ENCODE results near the gene NAV2.

DNA sequence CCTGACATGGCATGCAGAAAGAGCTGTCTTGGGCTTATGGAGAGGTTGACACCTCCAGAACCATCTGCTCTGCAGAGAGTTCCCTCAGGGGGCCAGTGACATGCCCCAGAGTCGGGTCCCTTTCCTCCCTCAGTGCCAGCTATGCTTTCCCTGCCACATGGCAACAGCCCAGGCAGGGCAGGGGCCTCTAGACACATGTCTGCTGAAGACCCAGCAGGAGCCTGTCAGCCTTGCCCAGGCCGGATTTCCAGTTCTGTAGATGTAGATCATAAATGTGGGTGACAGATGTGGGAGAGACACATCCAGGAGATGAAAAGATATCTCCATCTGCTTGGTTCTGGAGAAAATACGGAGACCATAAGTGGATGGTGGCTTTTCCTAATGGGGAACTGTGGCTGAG is 25.5 kb downstream of the NAV2 start:
- TF ChIP-seq, protein P1, sequence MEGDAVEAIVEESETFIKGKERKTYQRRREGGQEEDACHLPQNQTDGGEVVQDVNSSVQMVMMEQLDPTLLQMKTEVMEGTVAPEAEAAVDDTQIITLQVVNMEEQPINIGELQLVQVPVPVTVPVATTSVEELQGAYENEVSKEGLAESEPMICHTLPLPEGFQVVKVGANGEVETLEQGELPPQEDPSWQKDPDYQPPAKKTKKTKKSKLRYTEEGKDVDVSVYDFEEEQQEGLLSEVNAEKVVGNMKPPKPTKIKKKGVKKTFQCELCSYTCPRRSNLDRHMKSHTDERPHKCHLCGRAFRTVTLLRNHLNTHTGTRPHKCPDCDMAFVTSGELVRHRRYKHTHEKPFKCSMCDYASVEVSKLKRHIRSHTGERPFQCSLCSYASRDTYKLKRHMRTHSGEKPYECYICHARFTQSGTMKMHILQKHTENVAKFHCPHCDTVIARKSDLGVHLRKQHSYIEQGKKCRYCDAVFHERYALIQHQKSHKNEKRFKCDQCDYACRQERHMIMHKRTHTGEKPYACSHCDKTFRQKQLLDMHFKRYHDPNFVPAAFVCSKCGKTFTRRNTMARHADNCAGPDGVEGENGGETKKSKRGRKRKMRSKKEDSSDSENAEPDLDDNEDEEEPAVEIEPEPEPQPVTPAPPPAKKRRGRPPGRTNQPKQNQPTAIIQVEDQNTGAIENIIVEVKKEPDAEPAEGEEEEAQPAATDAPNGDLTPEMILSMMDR (IDR thresholded peaks at IDR 0.05) = no peak
- TF ChIP-seq POLR2AphosphoS5 (IDR thresholded peaks at IDR 0.05; ENCODE audit: low read depth, low read length) (no peak), TCF7L2 (IDR thresholded peaks at IDR 0.05; ENCODE audit: low read depth, low read length) (no peak)
- TF ChIP-seq, protein P2, sequence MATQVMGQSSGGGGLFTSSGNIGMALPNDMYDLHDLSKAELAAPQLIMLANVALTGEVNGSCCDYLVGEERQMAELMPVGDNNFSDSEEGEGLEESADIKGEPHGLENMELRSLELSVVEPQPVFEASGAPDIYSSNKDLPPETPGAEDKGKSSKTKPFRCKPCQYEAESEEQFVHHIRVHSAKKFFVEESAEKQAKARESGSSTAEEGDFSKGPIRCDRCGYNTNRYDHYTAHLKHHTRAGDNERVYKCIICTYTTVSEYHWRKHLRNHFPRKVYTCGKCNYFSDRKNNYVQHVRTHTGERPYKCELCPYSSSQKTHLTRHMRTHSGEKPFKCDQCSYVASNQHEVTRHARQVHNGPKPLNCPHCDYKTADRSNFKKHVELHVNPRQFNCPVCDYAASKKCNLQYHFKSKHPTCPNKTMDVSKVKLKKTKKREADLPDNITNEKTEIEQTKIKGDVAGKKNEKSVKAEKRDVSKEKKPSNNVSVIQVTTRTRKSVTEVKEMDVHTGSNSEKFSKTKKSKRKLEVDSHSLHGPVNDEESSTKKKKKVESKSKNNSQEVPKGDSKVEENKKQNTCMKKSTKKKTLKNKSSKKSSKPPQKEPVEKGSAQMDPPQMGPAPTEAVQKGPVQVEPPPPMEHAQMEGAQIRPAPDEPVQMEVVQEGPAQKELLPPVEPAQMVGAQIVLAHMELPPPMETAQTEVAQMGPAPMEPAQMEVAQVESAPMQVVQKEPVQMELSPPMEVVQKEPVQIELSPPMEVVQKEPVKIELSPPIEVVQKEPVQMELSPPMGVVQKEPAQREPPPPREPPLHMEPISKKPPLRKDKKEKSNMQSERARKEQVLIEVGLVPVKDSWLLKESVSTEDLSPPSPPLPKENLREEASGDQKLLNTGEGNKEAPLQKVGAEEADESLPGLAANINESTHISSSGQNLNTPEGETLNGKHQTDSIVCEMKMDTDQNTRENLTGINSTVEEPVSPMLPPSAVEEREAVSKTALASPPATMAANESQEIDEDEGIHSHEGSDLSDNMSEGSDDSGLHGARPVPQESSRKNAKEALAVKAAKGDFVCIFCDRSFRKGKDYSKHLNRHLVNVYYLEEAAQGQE (IDR thresholded peaks at IDR 0.05; ENCODE audit: insufficient read depth in 1 of 2, low read depth in 2 of 2, low read length in 1 of 2) = no peak
